Tibial nerve (tissue), 4 donors: Measurements from ENCODE around the gene MCCC1.

ENCODE experiments used
- EP300 ChIP-seq, 2 donors: sonication (generic); formaldehyde crosslinking; IDR thresholded peaks; one replicate each; pipeline ENCODE4 v1.6.1; 2017; ENCODE audit warnings: antibody characterized with exemption in 2 of 2, mild to moderate bottlenecking in 1 of 2
- TF ChIP-seq, protein P1 (sequence below), 5 experiments: fragments of 200-600 bp in 3 of 5; fragments of 450-650 bp in 2 of 5; sonication (generic) in 3 of 5; IDR thresholded peaks; one replicate each; pipeline ENCODE4 v1.5.1; 2016 to 2019; ENCODE audit warnings: antibody characterized with exemption in 5 of 5, mild to moderate bottlenecking in 3 of 5, moderate library complexity in 2 of 5

DNA sequence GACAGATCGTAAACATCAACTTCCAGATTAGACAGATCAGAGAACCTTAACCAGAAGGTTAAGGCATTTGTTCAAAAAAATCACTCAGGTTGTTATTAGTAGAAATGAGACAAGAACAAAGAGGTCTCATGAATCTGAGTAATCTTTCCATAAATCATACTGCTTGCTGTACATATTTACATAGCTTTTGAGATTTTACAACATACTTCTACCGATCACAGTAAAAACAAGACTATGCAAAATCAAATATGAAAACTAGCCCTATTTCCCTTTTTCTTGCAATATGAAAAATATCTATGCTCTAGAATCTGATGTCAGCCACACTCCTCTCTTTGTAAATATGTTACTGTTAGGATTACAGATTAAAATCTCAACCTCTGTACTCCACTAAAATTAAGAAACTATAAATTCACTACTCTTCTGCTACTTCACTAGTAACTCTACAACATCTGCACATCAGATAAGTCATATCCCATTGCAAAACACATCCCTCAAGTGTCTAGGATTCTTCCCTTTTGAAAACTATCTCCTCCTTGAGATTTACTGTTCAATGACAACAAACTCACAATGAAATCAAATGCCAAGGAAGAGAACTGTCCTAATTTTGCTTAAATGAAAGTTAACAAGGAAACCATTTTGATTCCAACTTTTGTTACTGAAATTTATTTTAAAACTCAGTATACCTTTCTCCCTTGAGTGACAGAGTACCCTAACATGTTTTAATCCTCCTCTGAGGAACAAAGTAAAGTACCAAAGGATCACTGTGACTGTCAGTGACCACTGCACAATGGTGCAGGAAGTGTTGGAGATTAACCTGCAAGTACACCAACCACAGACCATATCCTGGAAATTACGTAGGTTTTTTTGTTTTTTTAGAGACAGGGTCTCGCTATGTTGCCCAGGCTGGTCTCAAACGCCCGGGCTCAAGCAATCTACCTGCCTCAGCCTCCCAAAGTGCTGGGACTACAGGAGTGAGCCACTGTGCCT lies 131.8 kb downstream of the MCCC1 start:
- TF ChIP-seq EP300 (IDR thresholded peaks at IDR 0.05), result no peak
- TF ChIP-seq, protein P1, sequence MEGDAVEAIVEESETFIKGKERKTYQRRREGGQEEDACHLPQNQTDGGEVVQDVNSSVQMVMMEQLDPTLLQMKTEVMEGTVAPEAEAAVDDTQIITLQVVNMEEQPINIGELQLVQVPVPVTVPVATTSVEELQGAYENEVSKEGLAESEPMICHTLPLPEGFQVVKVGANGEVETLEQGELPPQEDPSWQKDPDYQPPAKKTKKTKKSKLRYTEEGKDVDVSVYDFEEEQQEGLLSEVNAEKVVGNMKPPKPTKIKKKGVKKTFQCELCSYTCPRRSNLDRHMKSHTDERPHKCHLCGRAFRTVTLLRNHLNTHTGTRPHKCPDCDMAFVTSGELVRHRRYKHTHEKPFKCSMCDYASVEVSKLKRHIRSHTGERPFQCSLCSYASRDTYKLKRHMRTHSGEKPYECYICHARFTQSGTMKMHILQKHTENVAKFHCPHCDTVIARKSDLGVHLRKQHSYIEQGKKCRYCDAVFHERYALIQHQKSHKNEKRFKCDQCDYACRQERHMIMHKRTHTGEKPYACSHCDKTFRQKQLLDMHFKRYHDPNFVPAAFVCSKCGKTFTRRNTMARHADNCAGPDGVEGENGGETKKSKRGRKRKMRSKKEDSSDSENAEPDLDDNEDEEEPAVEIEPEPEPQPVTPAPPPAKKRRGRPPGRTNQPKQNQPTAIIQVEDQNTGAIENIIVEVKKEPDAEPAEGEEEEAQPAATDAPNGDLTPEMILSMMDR (IDR thresholded peaks at IDR 0.05), result no peak
